HepG2 (cell line): ENCODE measurements around the gene USP20. TPM values are rescaled to one million over a fixed set of nuclear protein-coding genes. Genes with fewer than 3 reads are reported as not detected.

Experiments
- HDAC1 ChIP-seq: sonication (generic); formaldehyde crosslinking; IDR thresholded peaks from 2 replicates; pipeline ENCODE4 v1.5.1; 2020; ENCODE audit warnings: mild to moderate bottlenecking, missing genetic modification reagents
- KIAA2018 ChIP-seq: sonication (generic); formaldehyde crosslinking; IDR thresholded peaks from 2 replicates; pipeline ENCODE4 v1.5.0; 2020; ENCODE audit warnings: mild to moderate bottlenecking, missing genetic modification reagents, borderline replicate concordance
- MTA1 ChIP-seq: sonication (generic); formaldehyde crosslinking; IDR thresholded peaks from 2 replicates; pipeline ENCODE4 v1.4.0; 2020; ENCODE audit warnings: missing genetic modification reagents, mild to moderate bottlenecking, borderline replicate concordance
- SYNCRIP ChIP-seq: fragments of 200-400 bp; formaldehyde crosslinking; IDR thresholded peaks from 2 replicates; pipeline ENCODE4 v1.6.1; 2018; ENCODE audit warnings: mild to moderate bottlenecking, low read depth, low read length; ENCODE audit not compliant: insufficient read depth
- TFAP4 ChIP-seq: sonication (generic); IDR thresholded peaks from 2 replicates; pipeline ENCODE4 v1.6.1; 2016; ENCODE audit warnings: low read depth, borderline replicate concordance
- UBTF ChIP-seq: sonication (generic); formaldehyde crosslinking; IDR thresholded peaks from 2 replicates; pipeline ENCODE4 v1.4.0; 2020; ENCODE audit warnings: mild to moderate bottlenecking, missing genetic modification reagents
- ZBTB46 ChIP-seq: sonication (generic); formaldehyde crosslinking; IDR thresholded peaks from 2 replicates; pipeline ENCODE4 v1.4.0; 2020; ENCODE audit warnings: mild to moderate bottlenecking, missing genetic modification reagents, borderline replicate concordance
- ZFP91 ChIP-seq: sonication (generic); formaldehyde crosslinking; IDR thresholded peaks from 2 replicates; pipeline ENCODE4 v1.9.0; 2022; ENCODE audit warnings: missing genetic modification reagents, mild to moderate bottlenecking, borderline replicate concordance
- ZNF124 ChIP-seq: sonication (generic); formaldehyde crosslinking; IDR thresholded peaks from 2 replicates; pipeline ENCODE4 v1.4.0; 2020; ENCODE audit warnings: missing genetic modification reagents
- ZNF343 ChIP-seq: sonication (generic); formaldehyde crosslinking; IDR thresholded peaks from 2 replicates; pipeline ENCODE4 v1.4.0; 2020; ENCODE audit warnings: mild to moderate bottlenecking, missing genetic modification reagents
- ZNF550 ChIP-seq: sonication (generic); formaldehyde crosslinking; IDR thresholded peaks from 2 replicates; pipeline ENCODE4 v1.4.0; 2020; ENCODE audit warnings: mild to moderate bottlenecking, missing genetic modification reagents, borderline replicate concordance
- ZNF713 ChIP-seq: sonication (generic); formaldehyde crosslinking; IDR thresholded peaks from 2 replicates; pipeline ENCODE4 v1.4.0; 2020; ENCODE audit warnings: mild to moderate bottlenecking, missing genetic modification reagents
- ZNF782 ChIP-seq: sonication (generic); formaldehyde crosslinking; IDR thresholded peaks from 2 replicates; pipeline ENCODE4 v1.4.0; 2020; ENCODE audit warnings: missing genetic modification reagents, mild to moderate bottlenecking, borderline replicate concordance
- polyA plus RNA-seq, 8 experiments: library from polyadenylated mRNA; depleted of rRNA in 3 of 8; stranded (reverse) in 7 of 8; unstranded in 1 of 8; fragments of >200 nt; fragmentation: Illumina TruSeq in 4 of 8; extraction: Trizol in 4 of 8; gene quantifications; 2 replicates each; pipeline versions ENCODE4 v1.2.1 to v1.2.3, GENCODE V29; 2011 to 2016; ENCODE audit warnings: low read depth in 4 of 8, missing spikeins in 1 of 8, mixed read lengths in 1 of 8; ENCODE audit not compliant: insufficient read depth in 1 of 8
- total RNA-seq, 5 experiments: library from RNA; depleted of rRNA; stranded (reverse); fragments of >200 nt; fragmentation: Illumina TruSeq; extraction: Trizol; gene quantifications; 2 replicates each; pipeline ENCODE4 v1.2.3, GENCODE V29; 2016; ENCODE audit warnings: low read depth in 1 of 5

Gene USP20
- total and polyA plus RNA-seq, 2 of the 13 experiments (the other 11 are each of a cell fraction or from before 2014, with no cell fraction given), result 4.4 to 5.9 TPM

- no peak for TF ChIP-seq TFAP4
- TF ChIP-seq SYNCRIP, result no peak
- no peak for TF ChIP-seq KIAA2018
- TF ChIP-seq ZBTB46, result no peak
- peak; percentile 26; the same call in 1 of the 2 replicates for TF ChIP-seq MTA1 (CRISPR knock-in tag)
- TF ChIP-seq ZNF713 (CRISPR knock-in tag), result no peak
- peak; percentile 91; the same call in 1 of the 2 replicates for TF ChIP-seq ZNF124 (CRISPR knock-in tag)
- TF ChIP-seq ZNF343 (CRISPR knock-in tag), result no peak; the same call in 1 of the 2 replicates
- no peak for TF ChIP-seq ZNF550 (CRISPR knock-in tag)
- TF ChIP-seq HDAC1 (CRISPR knock-in tag), result peak; percentile 98
- peak; percentile 70; the same call in 1 of the 2 replicates for TF ChIP-seq ZNF782
- TF ChIP-seq ZFP91 (CRISPR knock-in tag), result peak; percentile 77
- peak; percentile 89 for TF ChIP-seq UBTF (CRISPR knock-in tag)
Observed at GRCh38 chr9:129823935-129824601, 11.2 kb upstream of the USP20 start, which contains the start of gene TOR1A (continued).
